ENCODE data around the gene LBH. TPM values are rescaled to one million over a fixed set of nuclear protein-coding genes. Genes with fewer than 3 reads are reported as not detected.

The LBH gene
- total and polyA plus RNA-seq, 7 donors = 6.5 to 15.5 (median 11.1) TPM

GRCh38 chr2:30303095-30303494, 71.8 kb downstream of the LBH start:
- no peak overlapping the region for H3K4me3 ChIP-seq
- ATAC-seq (no peak), DNase-seq (no peak)
- no peaks in the 10 kb centered on the region for H3K36me3 ChIP-seq (ENCODE audit: insufficient read depth in 1 of 2, low read depth in 1 of 2)
- H3K27me3 ChIP-seq (ENCODE audit: insufficient read depth in 3 of 3, low read length in 2 of 3) = no peaks in the 10 kb centered on the region
- intact Hi-C loops (cut with DNase I) = no loop called here
- no peak overlapping the region for H3K27ac ChIP-seq
- WGBS, 3 donors = 92 to 94% (median 92%) methylated on average over 11 of the region's 11 CpGs
- H3K9me3 ChIP-seq = no peaks in the 10 kb centered on the region
- no peak for TF ChIP-seq CTCF (IDR thresholded peaks at IDR 0.05)
- H3K4me1 ChIP-seq = no peaks in the 10 kb centered on the region

GRCh38 chr2:30305235-30305634, 73.9 kb downstream of the LBH start:
- Histone ChIP-seq H3K4me1 (no peaks in the 10 kb centered on the region), H3K27ac (no peak overlapping the region), H3K36me3 (ENCODE audit: insufficient read depth in 1 of 2, low read depth in 1 of 2) (no peaks in the 10 kb centered on the region), H3K27me3 (ENCODE audit: insufficient read depth in 3 of 3, low read length in 2 of 3) (no peaks in the 10 kb centered on the region), H3K9me3 (no peaks in the 10 kb centered on the region), H3K4me3 (no peak overlapping the region)
- intact Hi-C loops (cut with DNase I) = no loop called here
- DNase-seq = no peak
- no peak for TF ChIP-seq CTCF (IDR thresholded peaks at IDR 0.05)
- ATAC-seq = no peak

- no peaks in the 10 kb centered on the region for H3K9me3 ChIP-seq
- no peak overlapping the region for H3K27ac ChIP-seq
- intact Hi-C loops (cut with DNase I) = no loop called here
- TF ChIP-seq CTCF (IDR thresholded peaks at IDR 0.05) = no peak
- WGBS, 3 donors = 83 to 92% (median 85%) methylated on average over 4 of the region's 4 CpGs
- H3K4me3 ChIP-seq = no peak overlapping the region
- no peaks in the 10 kb centered on the region for H3K36me3 ChIP-seq (ENCODE audit: insufficient read depth in 1 of 2, low read depth in 1 of 2)
- DNase-seq = no peak
- H3K4me1 ChIP-seq = no peaks in the 10 kb centered on the region
- H3K27me3 ChIP-seq (ENCODE audit: insufficient read depth in 3 of 3, low read length in 2 of 3) = no peaks in the 10 kb centered on the region
- no peak for ATAC-seq
Measured at GRCh38 chr2:30306522-30306921, 75.2 kb downstream of the LBH start.

- no peak for TF ChIP-seq CTCF (IDR thresholded peaks at IDR 0.05)
- H3K4me1 ChIP-seq = no peaks in the 10 kb centered on the region
- 92 to 95% (median 95%) methylated on average over 2 of the region's 2 CpGs for WGBS, 3 donors
- H3K4me3 ChIP-seq = no peak overlapping the region
- no peak for ATAC-seq
- no peak for DNase-seq
- no peaks in the 10 kb centered on the region for H3K27me3 ChIP-seq (ENCODE audit: insufficient read depth in 3 of 3, low read length in 2 of 3)
- no peaks in the 10 kb centered on the region for H3K36me3 ChIP-seq (ENCODE audit: insufficient read depth in 1 of 2, low read depth in 1 of 2)
- H3K9me3 ChIP-seq = no peaks in the 10 kb centered on the region
- intact Hi-C loops (cut with DNase I) = no loop called here
- no peak overlapping the region for H3K27ac ChIP-seq
Measured at GRCh38 chr2:30308280-30308679, 76.9 kb downstream of the LBH start.

Other genes starting within 250 kb of the LBH start
- 10 to 100 TPM; 48.0 to 98.0 (median 57.2) TPM for gene YPEL5, start 84.5 kb upstream of the LBH start, total RNA-seq
- 10 to 100 TPM; 23.2 to 55.4 (median 42.2) TPM for gene YPEL5, start 84.5 kb upstream of the LBH start, polyA plus RNA-seq
- 10 to 100 TPM in 1 of 4 donors, 1 to 10 TPM in 3; 5.5 to 18.8 (median 8.2) TPM for gene LCLAT1, start 215.7 kb downstream of the LBH start, total RNA-seq
- 1 to 10 TPM; 4.2 to 6.0 (median 4.4) TPM for gene LCLAT1, start 215.7 kb downstream of the LBH start, polyA plus RNA-seq